Stimulated activated CD4-positive, alpha-beta T cell treated with anti-CD3 and anti-CD28 coated beads, Interleukin-2, amount 100 ng/mL, for 24 hours (primary cell): ENCODE results near the gene RAB15.

Experiments
- DNase-seq, 2 donors: peaks; one replicate each; pipeline ENCODE4 v3.0.0-alpha.2; 2020

Gene RAB15

GRCh38 chr14:64987438-64987767, 15.3 kb upstream of the RAB15 start:
- DNase-seq: no peak

DNA sequence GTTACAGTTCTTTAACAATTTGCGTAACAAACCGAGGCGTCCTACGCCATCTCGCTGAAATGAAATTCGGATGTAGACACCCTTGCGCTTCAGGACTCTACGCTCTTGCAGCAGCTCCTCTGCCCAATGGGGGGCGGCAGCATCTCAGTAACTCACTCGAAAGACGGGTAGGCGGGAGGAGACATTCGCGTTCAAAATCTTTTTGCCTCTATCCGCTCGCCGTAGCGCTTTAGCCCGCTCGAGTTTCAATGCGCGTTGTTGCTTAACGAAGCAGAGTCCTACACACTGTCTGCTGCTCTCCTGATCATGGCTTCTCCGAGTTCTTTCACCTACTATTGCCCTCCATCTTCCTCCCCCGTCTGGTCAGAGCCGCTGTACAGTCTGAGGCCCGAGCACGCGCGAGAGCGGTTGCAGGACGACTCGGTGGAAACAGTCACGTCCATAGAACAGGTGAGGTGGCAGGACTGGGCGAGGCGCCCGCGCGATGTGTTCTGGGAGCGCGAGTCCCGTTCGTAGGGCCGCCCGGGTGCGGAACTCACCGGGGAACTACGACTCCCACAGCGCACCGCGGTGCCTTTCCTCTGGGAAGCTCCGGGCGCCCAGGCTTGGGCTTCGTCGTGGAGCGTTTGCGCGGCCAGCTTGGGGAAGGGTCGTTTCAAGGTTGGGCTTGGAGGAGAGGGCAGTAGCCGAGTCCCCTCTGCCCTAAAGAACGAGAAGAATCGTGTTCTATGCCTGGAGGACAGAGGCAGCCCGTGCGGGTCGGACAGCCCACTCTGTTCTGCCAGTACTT, 14.7 kb upstream of the RAB15 start, which contains the start of gene FNTB:
Gene FNTB, plus strand, starts transcription at position 248 of the 790 bp plus-strand sequence. Its CDS starts 59 bp downstream, at position 307.
- DNase-seq: peak; percentile 91 to 93

DNA sequence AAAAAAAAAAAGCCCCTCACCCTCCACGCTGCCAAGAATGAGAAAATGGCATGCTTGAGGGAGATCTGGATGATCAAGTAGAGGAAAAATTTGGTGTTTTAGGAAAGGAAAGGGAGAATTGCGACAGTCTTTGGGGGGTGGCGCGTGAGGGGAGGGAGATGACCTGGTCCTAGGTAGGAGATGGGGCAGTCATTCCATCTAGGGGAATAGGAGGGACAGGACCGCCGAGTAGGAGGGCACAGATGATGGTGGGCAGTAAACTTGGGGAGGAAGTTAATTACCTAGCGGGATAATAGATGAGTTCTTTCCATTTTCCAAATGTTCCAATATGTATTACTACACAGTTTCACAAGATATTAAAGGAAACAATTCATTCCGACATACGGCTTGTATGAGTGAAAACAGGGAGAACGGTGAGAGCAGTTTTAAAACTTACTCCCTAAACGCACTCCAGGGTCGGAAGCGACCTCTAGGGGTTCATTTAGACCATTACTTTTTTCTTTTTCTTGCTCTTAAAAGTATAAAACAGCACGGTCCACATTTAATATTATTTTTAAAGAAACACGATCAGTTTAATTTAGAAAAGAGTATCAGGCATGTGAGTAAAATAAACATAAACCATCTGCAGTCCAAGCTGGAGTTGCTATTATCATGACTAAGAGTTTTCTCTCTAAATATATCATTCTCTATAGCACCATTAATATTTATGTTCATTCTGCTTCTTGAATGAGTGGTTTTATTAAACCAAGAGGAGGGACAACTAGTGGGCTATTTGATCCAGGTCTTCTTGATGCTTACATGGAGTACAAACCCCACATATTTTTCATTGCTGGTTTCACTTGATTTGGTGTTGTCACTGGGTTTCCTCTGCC, 11.5 kb upstream of the RAB15 start:
- DNase-seq: peak; percentile 23 to 35

DNA sequence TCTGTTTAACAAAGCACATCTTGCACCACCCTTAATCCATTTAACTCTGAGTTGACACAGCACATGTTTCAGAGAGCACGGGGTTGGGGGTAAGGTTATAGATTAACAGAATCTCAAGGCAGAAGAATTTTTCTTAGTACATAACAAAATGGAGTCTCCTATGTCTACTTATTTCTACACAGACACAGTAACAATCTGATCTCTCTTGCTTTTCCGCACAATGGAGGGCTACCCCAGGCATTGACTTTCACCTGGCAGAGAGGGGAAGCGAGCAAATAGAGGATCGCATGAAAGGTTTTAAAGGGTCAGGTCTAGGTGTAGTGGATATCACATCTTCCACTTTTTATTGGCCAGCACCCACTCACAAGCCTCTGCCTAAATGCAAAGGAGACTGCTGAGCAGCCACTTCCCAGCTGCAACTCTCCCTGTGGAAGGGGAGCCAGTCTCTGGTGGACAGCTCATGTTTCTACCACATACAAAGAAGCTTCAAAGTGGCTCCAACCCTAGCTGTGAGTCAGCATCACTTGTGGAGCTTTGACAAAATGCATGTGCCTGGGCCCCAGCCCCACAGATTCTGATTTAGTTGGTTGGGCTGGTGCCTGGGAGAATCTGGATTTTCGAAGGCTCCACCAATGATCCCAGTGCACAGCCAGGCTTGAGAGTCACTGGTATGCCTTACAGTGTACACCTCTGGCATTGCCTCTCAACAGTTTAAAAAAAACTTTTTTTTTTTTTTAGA, 7.4 kb upstream of the RAB15 start:
- no peak for DNase-seq

DNA sequence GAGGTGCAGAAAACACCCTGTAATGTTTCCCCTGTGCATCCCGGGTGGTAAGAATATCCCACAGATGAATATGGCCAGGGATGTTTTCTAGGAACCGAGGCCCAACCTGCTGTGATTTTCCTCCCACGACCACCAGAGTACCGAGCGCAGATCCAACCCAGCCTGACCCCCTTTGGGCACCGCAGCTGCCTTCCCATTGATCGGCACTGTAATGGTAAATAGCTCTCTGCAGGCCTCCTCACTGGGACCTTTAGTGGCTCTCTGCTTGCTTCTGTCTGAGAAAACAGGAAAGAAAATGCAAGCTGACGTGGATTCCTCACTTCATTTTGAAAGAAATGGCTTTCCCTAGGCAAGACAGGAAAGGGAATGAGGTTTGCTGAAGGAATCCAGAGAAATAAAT, 2.4 kb upstream of the RAB15 start:
- no peak for DNase-seq

- DNase-seq: no peak
Measured at GRCh38 chr14:64973826-64974225, 1.7 kb upstream of the RAB15 start.

GRCh38 chr14:64973026-64973442, 898 bp upstream of the RAB15 start:
- no peak for DNase-seq

DNA sequence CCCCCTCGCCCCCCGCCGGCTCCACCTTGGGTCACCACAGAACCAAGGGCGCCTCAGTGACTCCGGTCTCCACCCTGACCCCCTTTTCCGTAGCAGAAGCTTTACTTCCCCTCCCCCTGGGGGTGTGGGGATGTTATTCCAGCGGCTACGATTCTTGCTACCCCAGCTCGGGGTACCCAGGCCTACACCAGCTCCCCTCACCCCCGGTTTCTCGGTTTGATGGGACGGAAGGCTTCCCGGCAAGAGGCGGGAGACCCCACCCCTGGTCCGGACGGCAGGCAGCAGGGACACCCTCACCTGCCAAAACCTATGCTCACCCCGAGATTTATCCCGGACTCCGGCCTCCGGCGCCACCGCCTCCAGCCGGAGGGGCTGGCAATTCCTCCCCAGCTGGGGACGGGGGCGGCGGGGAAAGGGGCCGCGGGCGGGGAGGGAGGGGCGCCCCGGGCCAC, 619 bp downstream of the RAB15 start:
- peak in 1 of 2 donors; percentile 7 for DNase-seq

DNA sequence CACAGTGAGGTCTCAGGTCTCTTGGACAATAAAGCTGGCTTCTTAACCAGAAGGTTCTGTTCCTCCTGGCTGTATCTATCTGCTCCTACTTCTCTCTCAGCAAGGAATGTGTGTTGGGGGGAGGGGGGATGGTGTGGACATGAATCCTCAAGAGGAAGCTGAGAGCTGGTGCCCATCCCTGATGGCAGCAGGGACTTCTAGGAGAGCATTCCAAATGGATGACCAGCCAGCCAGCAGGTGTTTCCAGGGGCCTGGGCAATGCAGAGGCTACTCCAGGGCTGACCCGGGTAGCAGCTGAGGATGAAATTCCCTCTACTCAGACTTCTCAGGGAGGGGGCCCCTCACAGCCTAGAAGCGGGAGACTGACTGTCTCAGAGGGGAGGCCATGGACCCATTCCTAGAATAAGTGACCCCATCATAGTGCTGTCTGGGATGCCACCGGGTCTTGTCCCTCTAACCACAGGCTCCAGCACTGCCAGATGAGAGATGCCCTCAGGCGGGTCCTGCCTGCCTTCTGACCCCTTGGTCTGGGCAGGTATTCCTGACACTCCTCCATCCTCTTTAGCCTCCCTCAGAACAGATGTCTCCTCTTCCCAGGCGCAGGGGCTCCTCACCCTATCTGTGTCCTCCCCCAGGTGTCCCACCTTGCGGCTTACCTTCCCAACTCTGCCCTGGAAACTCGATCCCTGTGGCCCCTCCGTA, 1.2 kb downstream of the RAB15 start:
- DNase-seq: no peak

DNA sequence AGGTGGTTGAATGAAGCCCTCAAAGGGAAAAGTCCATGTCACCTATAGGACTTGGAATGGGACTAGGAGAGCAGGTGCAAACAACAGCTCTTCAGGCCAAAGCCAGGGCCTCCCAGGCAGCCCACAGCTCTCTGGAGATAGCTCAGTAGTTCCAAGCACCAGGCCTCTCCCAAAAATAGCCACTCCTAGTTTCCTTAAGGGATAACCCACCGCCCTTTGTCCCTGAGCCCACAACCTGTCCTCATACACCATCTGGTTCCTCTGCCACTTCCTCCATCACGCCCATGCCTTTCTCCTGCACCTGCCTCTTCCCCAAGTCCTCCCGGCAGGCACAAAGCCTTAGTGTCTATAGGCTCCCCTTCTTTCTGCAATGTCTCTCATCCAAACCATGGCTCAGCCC, 2.1 kb downstream of the RAB15 start:
- DNase-seq: no peak

- DNase-seq: no peak
Measured at GRCh38 chr14:64968651-64969050, 3.5 kb downstream of the RAB15 start.

DNA sequence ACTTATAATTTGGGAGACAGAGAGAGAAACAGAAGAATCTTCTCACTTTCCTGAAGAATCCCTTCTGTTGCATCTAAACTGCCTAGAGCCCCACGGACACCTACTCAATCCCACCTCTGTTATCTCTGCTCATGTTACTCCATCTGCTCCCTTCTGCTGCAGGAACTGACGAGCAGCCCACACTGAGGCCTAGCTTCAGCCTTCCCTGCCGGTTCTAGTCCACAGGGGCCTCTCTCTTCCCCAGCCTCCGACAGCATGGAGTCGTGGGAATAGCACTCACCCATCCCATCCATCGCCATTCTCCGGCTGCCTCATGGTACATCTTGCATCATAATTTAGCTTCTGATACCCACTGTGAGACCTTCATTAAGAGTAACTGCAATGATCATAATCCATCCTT, 4.0 kb downstream of the RAB15 start:
- DNase-seq: no peak

GRCh38 chr14:64966976-64967375, 5.2 kb downstream of the RAB15 start:
- no peak for DNase-seq

GRCh38 chr14:64965356-64966000, 6.7 kb downstream of the RAB15 start:
- no peak for DNase-seq

GRCh38 chr14:64963611-64964010, 8.5 kb downstream of the RAB15 start:
- no peak for DNase-seq

DNA sequence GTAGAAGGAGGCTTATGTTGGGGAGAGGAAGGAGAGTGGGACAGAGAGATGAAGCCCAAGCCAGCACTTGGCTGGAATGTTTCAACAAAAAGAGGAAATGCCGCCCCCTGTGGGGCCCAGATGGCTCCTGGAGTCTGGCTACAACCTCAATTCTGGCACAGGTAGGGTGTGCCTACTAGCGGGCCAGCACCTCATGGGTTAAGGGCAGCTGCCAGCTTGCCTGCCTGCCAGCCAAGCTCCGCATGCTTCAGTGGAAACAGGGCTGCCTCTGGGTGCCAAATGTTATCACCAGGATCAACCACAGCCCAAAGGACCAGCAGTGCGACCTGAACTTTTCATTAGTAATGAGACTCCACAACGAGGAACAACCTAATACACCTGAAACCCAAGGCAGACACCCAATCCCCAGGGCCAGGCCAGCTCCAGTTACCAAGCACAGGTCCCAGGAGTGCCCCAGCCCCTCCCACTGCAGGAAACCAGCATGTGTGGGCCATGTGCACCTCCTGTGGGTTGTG, 11.3 kb downstream of the RAB15 start:
- no peak for DNase-seq

DNA sequence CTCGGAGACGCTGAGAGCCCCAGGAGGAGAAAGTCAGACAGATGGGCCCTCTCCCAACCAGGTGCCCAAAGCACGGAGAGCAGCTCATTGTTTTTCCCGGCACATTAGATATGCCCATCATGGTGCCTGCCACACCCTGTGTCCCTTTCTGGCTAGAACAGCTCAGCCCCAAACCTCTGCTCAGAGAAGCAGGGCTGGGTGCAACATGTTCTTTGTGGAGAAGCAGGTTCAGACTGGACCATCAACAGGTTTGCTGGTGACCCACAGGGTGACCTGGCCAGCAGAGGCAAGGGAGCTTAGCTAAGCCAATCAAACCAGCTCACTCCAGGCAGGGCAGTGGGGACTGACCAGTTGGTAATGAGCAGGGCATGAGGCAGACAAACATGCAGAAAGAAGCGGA, 13.4 kb downstream of the RAB15 start:
- no peak for DNase-seq

DNA sequence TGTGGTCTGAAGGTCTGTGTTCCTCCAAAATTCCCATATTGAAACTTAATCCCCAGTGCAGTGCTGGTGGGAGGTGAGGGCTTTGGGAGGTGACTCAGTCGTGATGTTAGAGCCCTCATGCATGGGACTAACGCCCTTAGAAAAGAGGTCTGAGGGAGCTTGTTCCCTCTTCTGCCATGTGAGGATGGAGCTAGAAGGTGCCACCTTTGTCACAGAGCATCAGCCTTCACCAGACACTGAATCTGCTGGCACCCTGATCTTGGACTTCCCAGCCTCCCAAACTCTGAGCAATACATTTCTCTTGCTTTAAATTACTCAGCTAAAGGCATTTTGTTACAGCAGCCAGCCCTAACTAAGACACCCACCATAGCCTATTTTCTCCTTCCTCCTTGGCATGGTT, 13.9 kb downstream of the RAB15 start:
- no peak for DNase-seq

- DNase-seq: no peak
Measured at GRCh38 chr14:64956697-64957406, 15.3 kb downstream of the RAB15 start.

DNA sequence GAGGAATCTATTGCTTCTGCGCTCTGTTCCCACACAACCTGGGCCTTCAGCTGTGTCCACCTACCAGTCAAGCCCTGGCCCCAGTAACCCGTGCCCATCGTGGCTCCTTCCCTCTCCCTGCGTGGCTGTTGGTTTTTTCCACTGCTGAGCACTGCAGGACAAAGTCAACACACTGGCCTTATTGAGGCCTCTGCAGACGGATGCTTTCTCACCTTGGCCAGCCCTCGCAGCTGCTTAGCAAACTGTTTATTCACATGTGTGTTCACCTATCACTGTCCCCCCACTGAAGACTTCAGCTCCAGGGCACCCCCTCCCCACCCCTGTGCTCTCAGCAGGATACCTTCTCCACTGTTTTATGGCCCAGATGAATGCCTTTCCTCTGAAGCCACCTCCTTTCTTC, 16.8 kb downstream of the RAB15 start:
- DNase-seq: no peak
